Epithelial cell of alveolus of lung (primary cell): ENCODE measurements around the gene PVALEF. TPM values are rescaled to one million over a fixed set of nuclear protein-coding genes. Genes with fewer than 3 reads are reported as not detected.

Experiments used
- total RNA-seq: library from RNA; depleted of rRNA; stranded (reverse); fragments of >200 nt; gene quantifications from 2 replicates; pipeline ENCODE4 v1.2.1, GENCODE V29; 2015

PVALEF gene
- total RNA-seq = not detected in 2 replicates

DNA sequence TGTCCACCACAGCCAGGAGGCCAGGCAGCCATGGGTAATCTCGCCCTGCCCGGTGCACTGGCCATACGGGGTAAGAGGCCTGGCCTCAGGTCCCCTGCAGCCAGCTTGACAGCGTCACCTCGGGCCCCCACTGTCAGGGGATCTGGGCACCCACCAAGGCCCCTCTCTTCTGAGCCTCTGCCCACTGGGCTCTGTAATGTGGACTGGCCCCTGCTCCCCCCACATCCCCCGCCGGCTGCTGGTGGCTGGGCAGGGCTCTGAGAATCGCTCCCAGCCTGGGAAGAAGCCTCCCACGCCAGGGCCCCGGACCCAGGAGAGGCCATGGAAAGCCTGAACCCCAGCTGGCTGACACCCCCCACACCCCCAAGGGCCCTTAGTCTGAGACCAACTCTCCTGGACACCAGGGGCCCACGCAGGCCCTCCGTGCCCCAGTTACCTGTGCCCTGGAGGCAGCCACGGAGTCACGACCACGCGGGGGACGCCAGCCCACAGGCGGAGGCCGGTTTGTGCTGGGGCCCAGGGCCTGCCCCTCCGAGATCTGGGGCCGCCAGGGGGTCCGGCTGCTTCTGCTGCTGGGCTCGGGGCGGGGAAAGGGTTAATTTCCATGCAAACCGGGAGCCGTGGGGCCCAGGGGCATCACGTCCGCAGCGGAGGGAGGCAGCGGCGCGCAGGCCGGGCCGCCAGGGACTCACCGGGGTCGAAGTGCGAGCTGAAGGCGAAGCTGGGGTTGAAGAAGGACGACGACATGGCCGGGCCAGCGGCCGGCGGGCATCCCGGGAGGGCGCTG lies at the start of gene PVALEF:
TSS of gene PVALEF (plus strand) at position 262 of the 787 bp plus-strand sequence. CDS start 15,720 bp downstream, outside the sequence.

DNA sequence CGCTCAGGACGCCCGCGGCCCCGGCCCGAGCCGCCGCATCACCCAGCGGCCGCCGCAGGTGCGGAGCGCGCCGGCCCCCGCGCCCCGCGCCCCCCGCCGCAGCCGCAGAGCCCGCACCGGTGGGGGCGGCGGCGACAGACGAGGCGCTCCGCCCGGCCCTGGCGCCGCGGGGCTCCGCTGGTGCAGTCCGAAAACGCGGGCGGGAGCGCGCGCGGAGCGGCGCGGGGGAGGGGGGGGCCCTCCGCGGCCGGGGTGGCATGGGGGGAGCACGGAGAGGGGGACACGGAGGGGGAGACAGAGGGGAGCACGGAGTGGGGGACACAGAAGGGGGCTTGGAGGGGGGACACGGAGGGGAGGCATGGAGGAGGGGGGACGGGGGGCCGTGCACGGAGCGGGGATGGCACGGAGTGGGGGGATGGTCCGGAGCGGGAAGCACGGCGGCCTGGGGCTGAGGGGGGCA lies 756 bp downstream of the PVALEF start, which contains the start of gene AATK:
TSS of gene AATK (minus strand) at position 189 of the 460 bp plus-strand sequence. CDS start 229 bp downstream, outside the sequence.

DNA sequence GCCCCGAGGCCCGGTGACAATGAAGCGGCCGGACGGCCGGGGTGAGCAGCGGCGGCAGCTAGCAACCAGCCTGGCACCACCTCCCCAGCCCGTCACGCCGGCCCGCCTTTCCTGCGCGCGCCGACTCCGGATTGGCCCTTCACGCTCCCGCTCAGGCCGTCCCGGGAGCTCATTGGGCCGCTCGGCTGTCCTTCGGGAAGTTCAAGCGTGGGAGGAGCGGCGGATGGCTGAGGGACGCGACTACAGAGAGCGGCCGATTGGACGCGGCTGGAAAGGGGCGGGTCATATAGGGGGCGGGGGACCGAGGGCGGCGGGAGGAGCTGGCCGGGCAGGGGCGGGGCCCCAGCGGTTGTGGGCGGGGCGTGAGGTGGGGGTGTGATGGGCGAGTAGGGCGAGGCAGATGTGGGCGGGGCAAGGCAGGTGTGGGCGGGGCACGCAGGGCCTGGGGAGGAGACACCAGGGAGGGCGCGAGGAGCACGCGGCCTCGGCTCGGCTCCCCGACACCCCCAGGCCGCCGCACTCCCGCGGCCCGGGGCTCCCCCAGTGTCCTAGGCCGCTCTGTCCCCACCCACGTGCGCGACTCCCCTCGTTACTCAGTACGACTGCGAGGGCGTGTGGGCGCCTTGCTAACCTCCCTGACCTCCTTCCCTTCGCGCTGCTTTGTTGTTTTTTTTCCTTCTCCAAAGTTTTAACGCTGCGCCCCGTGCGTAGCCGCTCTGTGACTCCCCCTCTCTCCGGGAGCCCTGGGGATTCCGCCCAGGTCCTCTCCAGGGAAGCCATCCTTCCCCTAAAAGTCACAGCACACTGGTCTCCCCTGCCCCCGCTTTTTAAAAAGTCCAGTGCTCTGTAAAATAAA lies 57.8 kb downstream of the PVALEF start, which contains the start of gene CEP131:
TSS of gene CEP131 (minus strand) at position 60 of the 856 bp plus-strand sequence. CDS start 2,909 bp downstream, outside the sequence.

Other genes with a start within 250 kb of the PVALEF start
- gene CHMP6, start 173.7 kb upstream of the PVALEF start, total RNA-seq = 24.6 and 27.0 TPM in 2 replicates
- 13.7 and 14.1 TPM in 2 replicates for gene BAIAP2, start 130.4 kb upstream of the PVALEF start, total RNA-seq
- gene AATK, start 714 bp downstream of the PVALEF start, total RNA-seq = 0.08 and 0.13 TPM in 2 replicates
- 9.1 and 10.1 TPM in 2 replicates for gene CEP131, start 57.5 kb downstream of the PVALEF start, total RNA-seq
- 12.5 and 28.7 TPM in 2 replicates for gene TEPSIN, start 73.5 kb downstream of the PVALEF start, total RNA-seq
- gene NDUFAF8, start 73.8 kb downstream of the PVALEF start, total RNA-seq = 33.8 and 40.5 TPM in 2 replicates
- gene SLC38A10, start 129.8 kb downstream of the PVALEF start, total RNA-seq = 81.5 and 96.6 TPM in 2 replicates
- gene BAHCC1, start 229.9 kb downstream of the PVALEF start, total RNA-seq = 6.3 and 18.2 TPM in 2 replicates